HG03354 (cell line): ENCODE results near the gene CEP131.

ENCODE experiments used
- ATAC-seq: cut with Tn5 transposase; IDR thresholded peaks from one replicate; pipeline ENCODE4 v1.9.1; 2021; ENCODE audit warnings: mild to moderate bottlenecking; ENCODE audit not compliant: unreplicated experiment, poor library complexity, severe bottlenecking

CEP131 gene

DNA sequence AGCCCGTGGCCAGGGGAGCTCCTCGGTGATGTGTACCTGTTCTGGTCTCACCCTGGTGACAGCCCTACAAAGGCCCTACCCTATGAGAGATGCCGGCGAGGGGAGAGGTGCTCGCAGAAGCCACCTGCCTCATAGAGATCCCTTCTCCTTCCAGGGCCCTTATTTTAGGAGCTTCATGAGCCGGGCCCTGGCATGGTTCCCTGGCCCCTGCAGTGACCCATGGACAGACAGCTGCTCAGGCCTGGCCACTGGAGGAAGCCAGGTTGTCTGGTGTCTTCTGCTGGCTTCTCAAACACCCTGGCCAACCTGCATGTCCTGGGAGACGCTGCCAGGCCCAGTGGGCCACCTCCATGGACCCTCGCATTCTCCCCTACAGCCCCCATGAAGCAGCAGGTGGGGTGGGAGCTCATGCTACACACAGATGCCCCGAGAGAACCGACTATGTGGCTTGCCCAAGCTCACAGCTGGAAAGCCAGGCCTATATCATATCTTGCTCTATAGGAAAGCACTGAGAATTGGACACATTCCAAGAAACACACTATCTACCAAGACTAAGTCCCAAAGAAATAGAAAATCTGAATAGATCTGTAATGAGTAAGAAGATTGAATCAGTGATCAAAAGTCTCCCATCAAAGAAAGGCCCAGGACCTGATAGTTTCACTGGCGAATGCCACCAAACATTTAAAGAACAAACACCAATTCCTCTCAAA lies 49.6 kb downstream of the CEP131 start:
- no peak for ATAC-seq

DNA sequence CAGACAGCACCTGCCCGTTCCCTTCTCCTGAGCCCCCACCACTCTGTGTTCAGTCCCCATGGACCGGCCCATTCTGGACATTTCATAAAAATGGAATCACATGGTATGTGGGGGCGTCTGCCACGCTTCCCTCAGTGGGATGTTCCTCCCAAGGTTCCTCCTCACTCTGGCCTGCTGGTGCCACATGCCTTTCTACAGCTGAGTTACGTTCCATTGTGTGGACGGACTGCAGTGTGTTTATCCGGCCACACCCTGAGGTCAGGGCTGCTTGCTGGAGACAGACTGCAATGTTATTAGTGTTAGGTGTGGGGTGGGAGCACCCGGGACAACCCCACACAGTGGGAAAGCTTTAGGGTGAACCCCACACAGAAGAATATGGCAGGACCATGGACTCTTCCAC lies 50.8 kb downstream of the CEP131 start:
- no peak for ATAC-seq

DNA sequence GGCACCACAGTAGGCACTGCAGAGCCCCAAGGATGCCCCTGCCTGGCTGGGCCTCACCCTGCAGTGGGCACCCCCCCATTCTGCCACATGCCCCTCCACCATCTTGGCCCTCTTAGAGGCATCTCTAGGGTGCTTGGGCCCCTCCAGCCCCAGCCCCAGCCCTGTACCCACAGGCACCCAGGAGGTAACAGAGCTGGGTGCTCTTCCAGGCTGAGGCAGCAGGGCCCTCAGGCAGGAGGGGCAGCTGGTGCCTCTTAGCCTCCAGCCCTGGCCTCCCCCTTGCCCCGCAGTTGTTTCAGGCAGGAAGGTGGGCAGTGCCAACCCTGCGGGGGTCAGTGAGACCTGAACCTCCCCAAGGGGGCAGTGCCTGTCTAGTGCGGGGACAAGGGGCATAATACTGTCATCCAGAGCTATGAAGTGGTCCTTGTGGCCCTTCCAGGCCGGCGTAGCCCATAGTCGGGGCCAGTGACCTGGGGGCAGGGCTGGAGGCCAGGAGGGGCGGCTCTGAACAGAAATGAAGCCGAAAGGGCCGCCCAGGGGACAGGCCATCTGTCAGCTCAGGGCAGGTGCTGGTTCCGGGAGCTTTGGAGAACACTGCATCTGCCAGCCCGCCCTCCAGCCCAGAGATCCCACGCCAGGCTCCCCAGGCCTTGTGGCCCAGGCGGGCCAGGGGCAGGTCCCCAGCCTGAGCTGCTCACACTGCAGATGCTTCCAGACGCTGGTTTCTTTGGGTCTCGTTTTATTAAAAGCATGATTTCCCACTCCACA lies 51.9 kb downstream of the CEP131 start:
- no peak for ATAC-seq

DNA sequence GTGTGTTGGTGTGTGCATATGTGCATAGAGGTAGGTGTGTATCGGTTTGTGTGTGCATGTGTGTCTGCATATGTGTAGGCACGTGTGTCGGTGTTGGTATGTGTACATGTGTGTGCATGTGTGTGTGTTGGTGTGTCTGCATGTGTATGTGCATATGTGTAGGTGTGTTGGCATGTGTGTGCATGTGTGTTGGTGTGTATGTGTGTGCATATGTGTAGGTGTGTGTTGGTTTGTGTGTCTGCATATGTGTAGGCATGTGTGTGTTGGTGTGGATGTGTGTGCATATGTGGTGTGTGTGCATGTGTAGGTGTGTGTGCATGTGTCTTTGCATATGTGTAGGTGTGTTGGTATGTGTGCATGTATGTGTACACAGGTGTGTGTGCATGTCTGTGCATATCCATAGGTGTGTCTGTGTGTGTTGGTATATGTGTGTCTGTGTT lies 52.9 kb downstream of the CEP131 start:
- no peak for ATAC-seq

DNA sequence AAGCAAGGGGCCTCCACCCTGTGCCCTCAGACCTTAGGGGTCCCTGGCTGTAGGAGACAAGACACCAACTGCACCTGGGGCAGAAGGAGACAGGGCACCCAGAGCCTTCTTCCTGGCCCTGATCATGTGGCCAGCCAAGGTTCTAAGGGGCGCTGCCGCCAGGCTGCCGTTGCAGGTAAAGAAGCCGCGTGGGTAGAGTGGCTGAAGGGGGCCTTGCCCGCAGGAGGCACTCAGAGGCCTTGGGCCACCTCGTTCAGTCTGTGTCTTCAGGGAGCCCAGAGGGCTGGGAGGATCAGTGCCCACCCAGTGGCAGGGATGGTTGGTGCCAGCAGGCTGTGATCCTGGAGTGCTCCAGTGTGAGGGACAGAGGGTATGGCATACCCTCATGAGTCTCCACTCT lies 55.1 kb downstream of the CEP131 start:
- ATAC-seq = no peak

DNA sequence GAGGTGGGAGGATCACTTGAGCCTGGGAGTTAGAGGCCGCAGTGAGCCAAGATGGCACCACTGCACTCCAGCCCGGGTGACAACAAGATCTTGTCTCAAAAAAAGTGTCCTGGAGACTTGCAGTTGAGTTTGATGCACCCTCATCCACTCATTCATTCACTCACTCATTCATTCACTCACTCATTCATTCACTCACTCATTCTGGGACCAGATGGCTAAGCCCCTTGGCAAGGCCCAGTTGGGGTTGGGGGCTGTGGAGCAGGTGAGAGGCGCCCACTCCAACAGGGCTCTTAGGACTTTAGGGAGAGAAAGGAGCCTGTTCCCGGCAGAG lies 55.6 kb downstream of the CEP131 start:
- no peak for ATAC-seq

DNA sequence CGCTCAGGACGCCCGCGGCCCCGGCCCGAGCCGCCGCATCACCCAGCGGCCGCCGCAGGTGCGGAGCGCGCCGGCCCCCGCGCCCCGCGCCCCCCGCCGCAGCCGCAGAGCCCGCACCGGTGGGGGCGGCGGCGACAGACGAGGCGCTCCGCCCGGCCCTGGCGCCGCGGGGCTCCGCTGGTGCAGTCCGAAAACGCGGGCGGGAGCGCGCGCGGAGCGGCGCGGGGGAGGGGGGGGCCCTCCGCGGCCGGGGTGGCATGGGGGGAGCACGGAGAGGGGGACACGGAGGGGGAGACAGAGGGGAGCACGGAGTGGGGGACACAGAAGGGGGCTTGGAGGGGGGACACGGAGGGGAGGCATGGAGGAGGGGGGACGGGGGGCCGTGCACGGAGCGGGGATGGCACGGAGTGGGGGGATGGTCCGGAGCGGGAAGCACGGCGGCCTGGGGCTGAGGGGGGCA lies 56.7 kb downstream of the CEP131 start, which contains the start of gene AATK:
AATK (minus strand) TSS at position 189 of the 460 bp plus-strand sequence. CDS start 229 bp downstream, outside the sequence.
- ATAC-seq = no peak

DNA sequence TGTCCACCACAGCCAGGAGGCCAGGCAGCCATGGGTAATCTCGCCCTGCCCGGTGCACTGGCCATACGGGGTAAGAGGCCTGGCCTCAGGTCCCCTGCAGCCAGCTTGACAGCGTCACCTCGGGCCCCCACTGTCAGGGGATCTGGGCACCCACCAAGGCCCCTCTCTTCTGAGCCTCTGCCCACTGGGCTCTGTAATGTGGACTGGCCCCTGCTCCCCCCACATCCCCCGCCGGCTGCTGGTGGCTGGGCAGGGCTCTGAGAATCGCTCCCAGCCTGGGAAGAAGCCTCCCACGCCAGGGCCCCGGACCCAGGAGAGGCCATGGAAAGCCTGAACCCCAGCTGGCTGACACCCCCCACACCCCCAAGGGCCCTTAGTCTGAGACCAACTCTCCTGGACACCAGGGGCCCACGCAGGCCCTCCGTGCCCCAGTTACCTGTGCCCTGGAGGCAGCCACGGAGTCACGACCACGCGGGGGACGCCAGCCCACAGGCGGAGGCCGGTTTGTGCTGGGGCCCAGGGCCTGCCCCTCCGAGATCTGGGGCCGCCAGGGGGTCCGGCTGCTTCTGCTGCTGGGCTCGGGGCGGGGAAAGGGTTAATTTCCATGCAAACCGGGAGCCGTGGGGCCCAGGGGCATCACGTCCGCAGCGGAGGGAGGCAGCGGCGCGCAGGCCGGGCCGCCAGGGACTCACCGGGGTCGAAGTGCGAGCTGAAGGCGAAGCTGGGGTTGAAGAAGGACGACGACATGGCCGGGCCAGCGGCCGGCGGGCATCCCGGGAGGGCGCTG lies 57.3 kb downstream of the CEP131 start, which contains the start of gene PVALEF:
PVALEF (plus strand) TSS at position 262 of the 787 bp plus-strand sequence. CDS start 15,720 bp downstream, outside the sequence.
- no peak for ATAC-seq

DNA sequence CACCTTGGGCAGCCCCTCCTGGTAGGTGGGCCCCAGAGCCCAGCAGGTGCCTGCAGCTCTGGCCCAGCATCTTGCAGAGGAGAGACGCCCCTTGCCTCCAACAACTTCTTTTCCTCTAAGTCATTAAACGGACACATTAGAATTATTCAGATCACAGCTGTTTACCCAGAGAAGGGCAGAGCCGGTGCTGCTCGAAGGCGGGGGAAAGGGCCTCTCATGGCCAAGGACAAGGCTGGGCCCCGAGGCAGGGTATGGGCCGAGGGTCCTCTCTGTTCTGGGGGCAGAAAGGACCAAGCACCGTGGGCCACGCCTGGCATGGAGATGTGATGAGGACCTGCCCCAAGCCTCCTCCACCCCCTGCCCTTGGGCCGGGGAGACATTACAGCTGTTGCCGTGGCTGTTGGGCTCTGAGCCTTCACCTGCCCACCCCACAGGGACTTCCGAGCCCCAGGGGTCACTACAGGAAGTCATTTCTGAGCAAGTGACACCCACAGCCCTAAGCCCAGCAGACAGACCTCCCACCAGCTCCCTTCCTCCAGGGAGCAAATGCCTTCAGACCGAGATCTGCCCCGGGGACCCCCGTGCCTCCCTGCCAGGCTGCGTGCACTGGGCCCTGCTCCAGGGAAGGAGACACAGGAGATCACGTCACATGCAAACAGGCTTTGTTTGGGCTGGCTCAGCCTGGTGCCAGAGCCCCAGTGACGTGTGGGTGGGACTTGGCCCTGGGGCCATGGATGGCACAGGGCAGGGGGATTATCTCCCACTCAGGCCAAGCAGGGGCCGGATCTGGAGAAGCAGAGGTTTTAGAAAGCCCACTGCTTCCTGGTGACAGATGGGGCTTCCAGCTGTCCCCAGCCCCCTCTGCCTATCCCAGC lies 58.2 kb downstream of the CEP131 start:
- no peak for ATAC-seq

DNA sequence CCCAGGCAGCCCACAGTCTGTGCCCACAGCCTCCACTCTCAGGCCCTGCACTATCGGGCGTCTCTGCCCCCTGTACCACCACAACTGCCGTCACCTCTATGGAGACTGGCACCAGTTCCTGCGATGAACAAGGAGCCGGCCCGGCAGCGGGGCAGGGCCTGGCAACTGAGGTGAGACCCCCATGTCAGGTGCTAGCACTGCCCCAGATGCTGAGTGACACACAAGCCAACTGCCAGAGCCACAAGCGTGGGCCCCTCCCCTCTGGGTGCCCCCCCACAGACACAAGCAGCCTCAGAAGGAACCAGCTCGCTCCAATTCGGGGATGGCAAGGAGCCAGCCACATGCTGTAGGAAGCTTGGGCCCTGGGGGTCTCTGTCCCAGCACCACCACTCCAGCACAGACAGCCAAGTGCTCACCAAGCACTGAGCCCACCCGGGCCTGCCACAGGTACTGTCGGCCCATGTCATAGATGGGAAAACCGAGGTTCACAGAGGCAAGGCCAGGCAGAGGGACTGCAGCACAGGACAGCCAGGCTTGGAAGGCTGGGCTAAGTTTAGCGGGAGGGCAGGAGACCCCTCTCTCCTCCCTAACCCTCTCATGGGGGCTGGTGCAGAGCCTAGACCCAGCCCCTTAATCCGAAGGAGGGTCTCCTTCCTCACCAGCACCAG lies 58.9 kb downstream of the CEP131 start:
- no peak for ATAC-seq

DNA sequence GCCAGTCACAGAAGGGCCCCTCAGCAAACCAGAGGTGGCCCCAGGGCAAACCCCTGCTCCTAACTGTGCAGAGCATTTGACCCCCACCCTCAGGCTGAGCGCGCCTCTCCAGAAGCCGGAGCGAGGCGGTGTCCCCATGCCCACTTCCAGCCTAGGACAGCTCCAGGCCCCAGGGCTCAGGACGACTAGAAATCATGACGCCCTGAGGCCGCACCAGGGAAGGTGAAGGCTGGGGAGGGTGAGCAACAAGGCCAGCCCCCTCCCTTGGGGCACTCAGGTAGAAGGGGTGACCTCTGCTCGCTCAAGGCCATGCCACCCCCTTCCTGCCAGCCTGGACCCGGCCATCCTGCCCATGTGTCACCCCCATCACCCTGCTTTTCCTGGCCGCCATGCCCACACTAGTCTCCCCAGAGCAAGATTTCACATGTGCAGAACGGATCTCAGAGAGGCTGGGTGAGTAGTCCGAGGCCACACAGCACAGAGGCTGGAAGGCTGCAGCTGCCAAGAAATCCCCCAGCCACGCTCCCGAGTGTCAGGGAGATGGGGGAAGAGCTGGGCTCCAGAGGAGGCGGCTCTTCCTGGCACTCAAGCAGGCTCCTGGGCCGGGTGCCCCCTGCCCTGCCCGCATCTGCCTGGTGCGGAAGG lies 59.6 kb downstream of the CEP131 start:
- ATAC-seq = no peak

DNA sequence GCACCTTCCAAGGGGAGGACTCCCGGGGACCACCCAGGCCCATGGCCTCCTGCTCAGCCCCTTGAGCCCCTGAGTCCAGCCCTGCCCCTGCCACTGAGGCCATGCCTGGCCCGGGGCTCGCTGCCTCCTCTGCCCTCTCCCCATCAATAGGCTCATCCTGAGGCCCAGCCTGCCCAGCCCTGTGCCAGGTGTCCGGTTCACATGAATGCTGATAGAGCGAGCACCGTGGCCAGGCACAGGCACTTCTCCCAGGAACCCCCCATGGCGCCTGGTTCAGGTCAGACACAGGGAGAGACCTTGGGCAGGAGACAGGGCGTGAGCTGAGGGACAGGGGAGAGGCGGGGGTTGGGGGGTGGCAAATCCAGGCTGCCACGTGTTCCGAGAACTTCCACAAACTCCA lies 60.3 kb downstream of the CEP131 start:
- no peak for ATAC-seq

DNA sequence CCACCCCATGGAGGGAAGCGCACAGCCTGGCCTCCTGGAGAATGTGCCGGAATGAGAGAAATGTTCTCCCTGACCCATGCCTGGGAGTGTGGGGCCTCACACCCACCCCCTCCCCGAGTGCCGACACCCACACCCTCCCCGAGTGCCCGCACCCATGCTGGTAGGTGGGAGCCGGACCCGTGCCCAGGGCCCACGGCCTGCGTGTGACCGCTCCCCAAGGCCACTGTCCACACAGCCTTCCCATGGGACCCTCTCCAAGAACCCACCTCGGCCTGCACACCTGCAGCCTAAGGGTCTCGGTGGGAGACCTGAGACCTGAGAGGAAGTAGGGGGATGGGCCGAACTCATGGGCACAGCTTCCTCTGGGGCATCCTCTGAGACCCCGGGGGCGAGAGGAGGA lies 60.8 kb downstream of the CEP131 start:
- no peak for ATAC-seq

DNA sequence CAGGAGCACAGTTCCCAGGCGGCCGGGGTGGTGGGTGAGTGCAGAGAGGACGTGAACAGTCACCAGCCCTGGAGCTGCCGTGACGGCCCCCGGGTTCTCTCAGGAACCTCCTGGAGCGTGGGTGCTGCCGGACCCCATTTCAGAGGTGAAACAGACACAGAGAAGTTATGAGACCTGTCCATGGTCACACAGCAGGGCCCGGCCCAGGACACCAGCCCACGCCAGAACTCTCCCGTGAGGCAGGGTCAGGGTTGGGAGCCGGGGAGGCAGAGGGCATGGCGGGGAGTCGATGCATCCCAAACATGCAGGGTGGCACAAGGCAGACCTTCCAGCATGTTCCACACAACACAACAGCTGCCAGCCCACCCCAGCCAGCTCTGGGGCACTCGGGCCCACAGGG lies 61.2 kb downstream of the CEP131 start:
- no peak for ATAC-seq

DNA sequence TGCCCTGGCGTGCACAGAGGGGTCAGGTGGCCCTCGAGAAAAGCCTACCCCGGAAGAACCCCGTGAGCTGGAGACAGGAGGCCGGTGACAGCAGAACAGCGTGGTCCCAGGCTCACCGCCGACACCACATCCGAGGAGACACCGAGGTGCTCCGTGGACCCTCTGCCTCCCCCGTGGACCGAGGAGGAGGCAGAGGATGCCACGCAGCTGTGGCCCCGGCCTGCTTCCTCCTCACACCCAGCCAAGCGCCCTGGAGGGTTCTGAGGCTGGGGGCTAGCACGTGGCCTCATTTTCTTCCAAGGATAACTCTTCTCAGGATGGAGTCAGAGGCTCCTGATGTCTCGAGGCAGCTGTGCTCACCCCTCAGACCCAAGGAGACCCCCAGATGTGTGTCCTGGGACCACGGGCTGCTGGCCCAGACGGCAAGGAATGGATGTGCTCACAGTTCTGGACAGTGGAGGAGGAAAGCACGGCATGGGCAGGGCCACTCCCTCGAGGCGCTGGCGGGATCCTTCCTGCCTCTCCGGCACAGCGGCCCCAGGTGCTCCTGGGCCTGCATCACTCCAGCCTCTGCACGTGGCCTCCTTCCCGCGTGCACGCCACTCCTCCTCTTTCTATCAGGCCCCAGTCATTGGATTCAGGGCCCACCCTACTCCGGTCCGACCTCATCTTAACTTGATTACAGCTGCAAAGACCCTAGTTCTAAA lies 61.9 kb downstream of the CEP131 start:
- no peak for ATAC-seq

DNA sequence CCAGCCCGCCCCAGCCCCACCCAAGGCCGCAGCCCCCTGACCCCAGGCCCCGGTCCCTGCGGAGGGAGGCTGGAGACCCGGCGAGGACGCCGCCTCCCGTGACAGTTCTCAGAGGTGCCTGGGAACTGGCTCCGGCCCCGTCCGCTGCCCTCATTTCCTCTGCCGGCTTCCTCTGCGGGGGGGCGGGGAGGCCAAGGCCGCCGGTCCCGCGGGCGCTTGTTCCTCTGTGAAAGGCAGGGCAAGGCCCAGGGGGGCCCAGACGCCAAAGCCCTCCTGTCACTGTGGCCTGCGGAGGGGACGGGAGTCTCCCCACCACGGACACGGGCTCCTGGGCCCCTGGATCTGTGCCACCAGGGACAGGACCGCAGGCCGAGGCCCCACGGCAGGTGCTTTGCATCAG lies 62.5 kb downstream of the CEP131 start:
- ATAC-seq = no peak

DNA sequence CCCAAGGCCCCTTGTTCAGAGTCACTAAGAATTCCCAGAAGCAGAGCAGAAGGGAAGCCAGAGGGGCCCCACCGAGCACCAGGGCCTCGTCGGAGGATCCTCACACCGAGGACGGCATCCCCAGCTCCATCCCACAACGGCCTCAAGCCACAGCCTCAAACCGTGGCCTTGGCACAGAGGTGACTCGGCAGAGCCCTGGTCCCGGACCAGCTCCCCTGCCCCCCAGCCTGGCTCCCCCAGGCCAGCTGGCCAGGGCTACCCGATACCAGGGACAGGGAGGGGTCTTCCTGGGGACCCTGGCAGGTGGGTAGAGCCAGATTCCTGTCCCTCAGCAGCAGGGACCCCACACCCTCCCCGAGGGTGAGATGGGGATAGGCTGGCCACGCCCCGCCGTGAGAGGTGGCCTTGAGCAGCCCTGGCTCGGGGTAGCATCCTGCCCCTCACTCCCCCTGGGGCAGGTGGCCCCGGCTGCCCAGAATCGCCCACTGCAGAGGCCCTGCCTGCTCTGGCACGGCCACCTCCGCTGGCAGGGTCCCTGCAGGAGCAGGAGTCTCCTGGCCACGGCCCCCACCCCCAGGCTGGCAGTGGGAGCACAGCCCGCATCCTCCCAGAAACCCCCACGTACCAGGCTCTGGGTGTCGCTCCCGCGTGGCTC lies 63.0 kb downstream of the CEP131 start:
- no peak for ATAC-seq
